Amniotic stem cell (primary cell): Measurements from ENCODE around the gene KTI12.
"Not testable (repeated sequence)": the region's sequence is repeated elsewhere in the genome, so short reads cannot be mapped to it uniquely, and the experiment has no call there.

Experiments
- DNase-seq: peaks from one replicate; lab custom pipeline; 2025; lab: John Stamatoyannopoulos, UW

The KTI12 gene

GRCh38 chr1:52033190-52034049 is at the start of gene KTI12:
KTI12 (minus strand) TSS chr1:52033810; CDS start chr1:52033761, 49 bp downstream.
- DNase-seq: peak; percentile 70

- DNase-seq: no peak
These were observed 46.4 kb upstream of the KTI12 start for GRCh38 chr1:52080014-52080415.

GRCh38 chr1:52077277-52077676 is 43.7 kb upstream of the KTI12 start:
- DNase-seq: not testable (repeated sequence)

GRCh38 chr1:52072291-52072690 is 38.7 kb upstream of the KTI12 start:
- DNase-seq: no peak

GRCh38 chr1:52070704-52071103 is 37.1 kb upstream of the KTI12 start:
- DNase-seq: no peak

GRCh38 chr1:52063192-52063591 is 29.6 kb upstream of the KTI12 start:
- DNase-seq: no peak

- no peak for DNase-seq
These were observed 27.2 kb upstream of the KTI12 start for GRCh38 chr1:52060822-52061221.

GRCh38 chr1:52059888-52060287 is 26.3 kb upstream of the KTI12 start:
- no peak for DNase-seq

GRCh38 chr1:52059321-52059720 is 25.7 kb upstream of the KTI12 start:
- peak; percentile 3 for DNase-seq

- DNase-seq: no peak
These were observed 24.3 kb upstream of the KTI12 start for GRCh38 chr1:52057876-52058415.

GRCh38 chr1:52057255-52057654 is 23.6 kb upstream of the KTI12 start:
- DNase-seq: no peak

- DNase-seq: no peak
These were observed 23.3 kb upstream of the KTI12 start for GRCh38 chr1:52056937-52057231.

- DNase-seq: peak; percentile 84
These were observed 22.7 kb upstream of the KTI12 start, which contains the start of gene BTF3L4 for GRCh38 chr1:52056163-52056936. BTF3L4 (plus strand) TSS chr1:52056295; CDS start chr1:52059848, 3,553 bp downstream.

- no peak for DNase-seq
These were observed 22.2 kb upstream of the KTI12 start for GRCh38 chr1:52055866-52056162.

GRCh38 chr1:52055066-52055865 is 21.7 kb upstream of the KTI12 start, which contains the start of gene TXNDC12:
TXNDC12 (minus strand) TSS chr1:52055191; CDS start chr1:52055096, 95 bp downstream.
- DNase-seq: peak; percentile 85

GRCh38 chr1:52054496-52055065 is 21.0 kb upstream of the KTI12 start:
- no peak for DNase-seq

GRCh38 chr1:52053862-52054261 is 20.3 kb upstream of the KTI12 start:
- DNase-seq: no peak

- not testable (repeated sequence) for DNase-seq
These were observed 15.7 kb upstream of the KTI12 start for GRCh38 chr1:52049337-52049736.

GRCh38 chr1:52045666-52046195 is 12.1 kb upstream of the KTI12 start:
- DNase-seq: not testable (repeated sequence)

GRCh38 chr1:52045236-52045635 is 11.6 kb upstream of the KTI12 start:
- no peak for DNase-seq

GRCh38 chr1:52041551-52042185 is 8.1 kb upstream of the KTI12 start:
- DNase-seq: no peak
